ENCODE measurements around the gene RUSF1.
A peak's percentile ranks its signal among the peaks of the same experiment; 100 is the strongest.
"Not testable (repeated sequence)": the region's sequence is repeated elsewhere in the genome, so short reads cannot be mapped to it uniquely, and the experiment has no call there.

RUSF1 gene

GRCh38 chr16:31484491-31485171, 23.6 kb downstream of the RUSF1 start:
- Histone ChIP-seq H2BK12ac (ENCODE audit: low read length) (no peak overlapping the region), H3K4me3 (ENCODE audit: low read length in 2 of 2) (no peak overlapping the region), H3K18ac (ENCODE audit: low read length) (no peak overlapping the region), H3K14ac (ENCODE audit: low read length) (no peak overlapping the region), H2BK120ac (ENCODE audit: low read depth, low read length) (no peak overlapping the region), H3K36me3 (replicated peaks in 1 of 2; ENCODE audit: control insufficient read depth in 2 of 2, insufficient read depth in 2 of 2, low read length in 2 of 2) (peaks cover 0 to 13% of the 10 kb centered on the region in 2 donors), H3K79me1 (ENCODE audit: low read depth, low read length) (peaks cover 3% of the 10 kb centered on the region), H2AFZ (ENCODE audit: low read length) (peak overlapping the region; percentile 87), H2BK15ac (ENCODE audit: low read length) (no peak overlapping the region), H3K9me3 (replicated peaks in 1 of 2; ENCODE audit: control insufficient read depth in 2 of 2, insufficient read depth in 1 of 2, low read depth in 1 of 2, low read length in 2 of 2) (peaks cover 0 to 2% of the 10 kb centered on the region in 2 donors), H3K27me3 (ENCODE audit: control insufficient read depth in 3 of 3, insufficient read depth in 3 of 3, low read depth in 1 of 3, low read length in 3 of 3) (peaks cover 15 to 67% (median 19%) of the 10 kb centered on the region in 3 experiments), H3K9ac (ENCODE audit: low read depth, low read length, poor library complexity) (no peak overlapping the region), H3K27ac (replicated peaks; ENCODE audit: low read length) (no peak overlapping the region), H3K23ac (ENCODE audit: low read depth, low read length, poor library complexity) (peak overlapping the region; percentile 10), H4K8ac (ENCODE audit: low read depth, low read length) (no peak overlapping the region), H4K91ac (ENCODE audit: low read depth, low read length, poor library complexity) (no peak overlapping the region), H3K4me2 (ENCODE audit: insufficient read depth, low read length, poor library complexity, severe bottlenecking) (no peak overlapping the region), H3K4ac (ENCODE audit: low read length) (no peak overlapping the region), H3K4me1 (ENCODE audit: control insufficient read depth in 2 of 2, insufficient read depth in 1 of 2, low read depth in 1 of 2, low read length in 2 of 2) (peaks cover 4 to 11% of the 10 kb centered on the region in 2 donors), H2BK5ac (ENCODE audit: low read length) (no peak overlapping the region), H2AK5ac (ENCODE audit: low read depth, low read length) (no peak overlapping the region)
- WGBS, 2 donors (ENCODE audit: extremely low coverage in 2 of 2, insufficient read length in 2 of 2, insufficient replicate concordance in 1 of 2), result no CpG with 5 or more reads among the region's 14 CpGs
- no peak for DNase-seq (ENCODE audit: low spot score)

GRCh38 chr16:31484048-31484447, 24.1 kb downstream of the RUSF1 start:
- Histone ChIP-seq H3K27me3 (ENCODE audit: control insufficient read depth in 3 of 3, insufficient read depth in 3 of 3, low read depth in 1 of 3, low read length in 3 of 3) (peaks cover 15 to 71% (median 19%) of the 10 kb centered on the region in 3 experiments), H2AFZ (ENCODE audit: low read length) (peak overlapping the region; percentile 87), H3K4me1 (ENCODE audit: control insufficient read depth in 2 of 2, insufficient read depth in 1 of 2, low read depth in 1 of 2, low read length in 2 of 2) (peaks cover 4 to 11% of the 10 kb centered on the region in 2 donors)
- not testable (repeated sequence) for H3K4me2 ChIP-seq (ENCODE audit: insufficient read depth, low read length, poor library complexity, severe bottlenecking); H2BK120ac ChIP-seq (ENCODE audit: low read depth, low read length); H3K14ac ChIP-seq (ENCODE audit: low read length); DNase-seq (ENCODE audit: low spot score); H2BK15ac ChIP-seq (ENCODE audit: low read length); H3K79me1 ChIP-seq (ENCODE audit: low read depth, low read length); H2BK5ac ChIP-seq (ENCODE audit: low read length); H3K27ac ChIP-seq (replicated peaks; ENCODE audit: low read length); H3K18ac ChIP-seq (ENCODE audit: low read length); H2BK12ac ChIP-seq (ENCODE audit: low read length); H4K91ac ChIP-seq (ENCODE audit: low read depth, low read length, poor library complexity); H3K23ac ChIP-seq (ENCODE audit: low read depth, low read length, poor library complexity); H2AK5ac ChIP-seq (ENCODE audit: low read depth, low read length); H4K8ac ChIP-seq (ENCODE audit: low read depth, low read length); H3K4ac ChIP-seq (ENCODE audit: low read length); H3K9me3 ChIP-seq (replicated peaks in 1 of 2; ENCODE audit: control insufficient read depth in 2 of 2, insufficient read depth in 1 of 2, low read depth in 1 of 2, low read length in 2 of 2); H3K36me3 ChIP-seq (replicated peaks in 1 of 2; ENCODE audit: control insufficient read depth in 2 of 2, insufficient read depth in 2 of 2, low read length in 2 of 2); H3K9ac ChIP-seq (ENCODE audit: low read depth, low read length, poor library complexity); H3K4me3 ChIP-seq (ENCODE audit: low read length in 2 of 2)
- WGBS, 2 donors (ENCODE audit: extremely low coverage in 2 of 2, insufficient read length in 2 of 2, insufficient replicate concordance in 1 of 2), result no CpG with 5 or more reads among the region's 4 CpGs

GRCh38 chr16:31483081-31483480, 25.1 kb downstream of the RUSF1 start, which contains the start of gene SLC5A2:
Gene SLC5A2 (plus strand): TSS chr16:31483123. CDS start chr16:31483137, 14 bp downstream.
- H3K27me3 ChIP-seq (ENCODE audit: control insufficient read depth in 3 of 3, insufficient read depth in 3 of 3, low read depth in 1 of 3, low read length in 3 of 3), result peaks cover 13 to 69% (median 15%) of the 10 kb centered on the region in 3 experiments
- WGBS, 2 donors (ENCODE audit: extremely low coverage in 2 of 2, insufficient read length in 2 of 2, insufficient replicate concordance in 1 of 2), result no CpG with 5 or more reads among the region's 4 CpGs
- no peak within 1 kb of the TSS for H2AK5ac ChIP-seq (ENCODE audit: low read depth, low read length)

GRCh38 chr16:31480851-31481536, 27.2 kb downstream of the RUSF1 start:
- Histone ChIP-seq H4K8ac (ENCODE audit: low read depth, low read length) (no peak overlapping the region), H2AFZ (ENCODE audit: low read length) (no peak overlapping the region), H4K91ac (ENCODE audit: low read depth, low read length, poor library complexity) (no peak overlapping the region), H3K18ac (ENCODE audit: low read length) (no peak overlapping the region), H3K79me1 (ENCODE audit: low read depth, low read length) (peaks cover 2% of the 10 kb centered on the region), H3K27me3 (ENCODE audit: control insufficient read depth in 3 of 3, insufficient read depth in 3 of 3, low read depth in 1 of 3, low read length in 3 of 3) (peaks cover 8 to 68% (median 17%) of the 10 kb centered on the region in 3 experiments), H2BK120ac (ENCODE audit: low read depth, low read length) (no peak overlapping the region), H3K36me3 (replicated peaks in 1 of 2; ENCODE audit: control insufficient read depth in 2 of 2, insufficient read depth in 2 of 2, low read length in 2 of 2) (peaks cover 0 to 7% of the 10 kb centered on the region in 2 donors), H3K4me3 (ENCODE audit: low read length in 2 of 2) (no peak overlapping the region), H2BK12ac (ENCODE audit: low read length) (no peak overlapping the region), H3K27ac (replicated peaks; ENCODE audit: low read length) (no peak overlapping the region), H3K9me3 (replicated peaks in 1 of 2; ENCODE audit: control insufficient read depth in 2 of 2, insufficient read depth in 1 of 2, low read depth in 1 of 2, low read length in 2 of 2) (peaks cover 0 to 2% of the 10 kb centered on the region in 2 donors), H3K4me1 (ENCODE audit: control insufficient read depth in 2 of 2, insufficient read depth in 1 of 2, low read depth in 1 of 2, low read length in 2 of 2) (peaks cover 4 to 6% of the 10 kb centered on the region in 2 donors), H3K9ac (ENCODE audit: low read depth, low read length, poor library complexity) (no peak overlapping the region), H3K23ac (ENCODE audit: low read depth, low read length, poor library complexity) (no peak overlapping the region), H3K4me2 (ENCODE audit: insufficient read depth, low read length, poor library complexity, severe bottlenecking) (no peak overlapping the region), H2AK5ac (ENCODE audit: low read depth, low read length) (no peak overlapping the region), H2BK5ac (ENCODE audit: low read length) (no peak overlapping the region), H3K4ac (ENCODE audit: low read length) (no peak overlapping the region), H2BK15ac (ENCODE audit: low read length) (no peak overlapping the region), H3K14ac (ENCODE audit: low read length) (no peak overlapping the region)
- WGBS, 2 donors (ENCODE audit: extremely low coverage in 2 of 2, insufficient read length in 2 of 2, insufficient replicate concordance in 1 of 2), result no CpG with 5 or more reads among the region's 7 CpGs
- no peak for DNase-seq (ENCODE audit: low spot score)

More at GRCh38 chr16:31483081-31483480, 25.1 kb downstream of the RUSF1 start, which contains the start of gene SLC5A2:
- H2BK5ac ChIP-seq (ENCODE audit: low read length), result no peak within 1 kb of the TSS
- peaks cover 0 to 2% of the 10 kb centered on the region in 2 donors for H3K9me3 ChIP-seq (replicated peaks in 1 of 2; ENCODE audit: control insufficient read depth in 2 of 2, insufficient read depth in 1 of 2, low read depth in 1 of 2, low read length in 2 of 2)
- H3K79me1 ChIP-seq (ENCODE audit: low read depth, low read length), result no peaks in the 10 kb centered on the region
- H4K91ac ChIP-seq (ENCODE audit: low read depth, low read length, poor library complexity), result no peak within 1 kb of the TSS
- no peak within 1 kb of the TSS for H2BK12ac ChIP-seq (ENCODE audit: low read length)
- H3K27ac ChIP-seq (replicated peaks; ENCODE audit: low read length), result no peak within 1 kb of the TSS
- H2BK120ac ChIP-seq (ENCODE audit: low read depth, low read length), result no peak within 1 kb of the TSS
- no peak within 1 kb of the TSS for H3K18ac ChIP-seq (ENCODE audit: low read length)
- H3K9ac ChIP-seq (ENCODE audit: low read depth, low read length, poor library complexity), result no peak within 1 kb of the TSS
- H2AFZ ChIP-seq (ENCODE audit: low read length), result no peak within 1 kb of the TSS
- H3K4me1 ChIP-seq (ENCODE audit: control insufficient read depth in 2 of 2, insufficient read depth in 1 of 2, low read depth in 1 of 2, low read length in 2 of 2), result peaks cover 4 to 5% of the 10 kb centered on the region in 2 donors
- no peak for DNase-seq (ENCODE audit: low spot score)
- peaks cover 0 to 1% of the 10 kb centered on the region in 2 donors for H3K36me3 ChIP-seq (replicated peaks in 1 of 2; ENCODE audit: control insufficient read depth in 2 of 2, insufficient read depth in 2 of 2, low read length in 2 of 2)
- no peak within 1 kb of the TSS for H2BK15ac ChIP-seq (ENCODE audit: low read length)
- H4K8ac ChIP-seq (ENCODE audit: low read depth, low read length), result no peak within 1 kb of the TSS
- H3K4ac ChIP-seq (ENCODE audit: low read length), result no peak within 1 kb of the TSS
- no peak within 1 kb of the TSS for H3K23ac ChIP-seq (ENCODE audit: low read depth, low read length, poor library complexity)
- H3K4me2 ChIP-seq (ENCODE audit: insufficient read depth, low read length, poor library complexity, severe bottlenecking), result no peak within 1 kb of the TSS
- H3K4me3 ChIP-seq (ENCODE audit: low read length in 2 of 2), result no peak within 1 kb of the TSS
- no peak within 1 kb of the TSS for H3K14ac ChIP-seq (ENCODE audit: low read length)

Measured in neuronal stem cell (in vitro differentiated cells).